ENCODE data around the gene SFT2D3.

The SFT2D3 gene

DNA sequence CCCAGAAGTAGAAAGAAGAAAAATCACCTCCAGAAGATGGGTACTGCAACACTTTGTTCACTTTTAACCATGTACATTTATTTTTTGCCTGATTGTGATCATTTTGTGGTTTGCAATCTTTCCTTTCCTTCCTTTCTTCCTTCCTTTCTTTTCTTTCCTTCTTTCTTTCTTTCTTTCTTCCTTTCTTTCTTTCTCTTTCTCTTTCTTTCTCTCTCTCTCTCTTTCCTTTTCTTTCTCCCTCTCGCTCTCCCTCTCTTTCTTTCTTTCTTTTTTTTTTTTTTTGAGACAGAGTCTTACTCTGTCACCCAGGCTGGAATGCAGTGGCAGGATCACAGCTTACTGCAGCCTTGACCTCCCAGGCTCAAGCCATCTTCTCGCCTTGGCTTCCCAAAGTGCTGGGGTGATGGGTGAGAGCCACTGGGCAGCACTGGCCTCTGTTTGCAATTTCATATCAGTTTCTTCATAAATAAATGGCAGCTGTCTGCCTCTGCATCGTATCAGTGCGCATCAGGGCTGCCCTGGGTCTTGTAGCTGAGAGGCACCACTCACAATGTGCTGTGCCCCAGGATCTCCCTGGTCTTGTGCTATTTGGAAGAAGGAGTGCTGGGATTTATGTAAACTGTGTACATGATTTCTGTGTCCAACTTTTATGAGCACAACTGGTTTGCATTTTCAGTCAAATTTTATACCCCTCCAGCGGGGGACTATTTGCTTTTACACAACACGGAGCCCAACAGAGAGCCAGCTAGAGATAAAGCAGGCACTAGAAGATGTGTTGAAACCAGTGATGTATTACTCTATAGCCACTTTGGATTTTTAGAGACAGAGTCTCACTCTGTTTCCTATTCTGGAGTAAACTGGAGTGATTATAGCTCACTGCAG lies 19.1 kb upstream of the SFT2D3 start:
- DNase-seq (ENCODE audit: low read depth) = no peak

DNA sequence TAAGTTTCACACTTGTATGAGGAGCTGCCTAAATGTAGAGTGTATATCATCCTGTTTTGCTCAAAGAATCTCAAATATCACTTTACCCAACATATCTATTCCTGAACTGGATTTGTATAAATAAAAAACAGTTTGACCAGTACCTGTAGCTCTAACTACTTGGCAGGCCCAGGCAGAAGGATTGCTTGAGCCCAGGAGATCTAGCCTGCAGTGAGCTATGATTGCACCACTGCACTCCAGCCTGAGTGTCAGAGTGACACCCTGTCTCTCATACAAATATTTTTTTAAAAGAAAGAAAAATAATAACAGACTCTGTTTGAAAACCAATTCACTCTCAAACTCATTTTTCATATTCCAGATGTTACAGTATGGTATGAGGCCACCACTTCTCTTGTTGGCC lies 18.2 kb upstream of the SFT2D3 start:
- no peak for DNase-seq (ENCODE audit: low read depth)

DNA sequence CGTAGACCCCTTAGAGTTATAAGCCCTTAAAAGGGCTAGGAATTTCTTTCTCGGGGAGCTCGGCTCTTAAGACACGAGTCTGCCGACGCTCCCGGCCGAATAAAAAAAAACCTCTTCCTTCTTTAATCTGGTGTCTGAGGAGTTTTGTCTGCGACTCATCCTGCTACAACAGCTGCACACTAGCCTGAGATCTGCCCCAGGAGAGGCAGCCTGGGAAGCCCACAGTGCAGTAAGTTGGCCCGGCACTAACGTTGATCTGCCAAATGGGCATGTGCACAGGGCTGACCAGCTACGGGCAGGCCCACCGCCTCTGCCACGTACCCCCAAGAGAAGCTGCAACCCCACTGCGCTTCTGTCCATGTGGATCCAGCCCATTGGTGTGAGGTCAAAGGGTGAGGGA lies 17.5 kb upstream of the SFT2D3 start:
- DNase-seq (ENCODE audit: low read depth) = no peak

DNA sequence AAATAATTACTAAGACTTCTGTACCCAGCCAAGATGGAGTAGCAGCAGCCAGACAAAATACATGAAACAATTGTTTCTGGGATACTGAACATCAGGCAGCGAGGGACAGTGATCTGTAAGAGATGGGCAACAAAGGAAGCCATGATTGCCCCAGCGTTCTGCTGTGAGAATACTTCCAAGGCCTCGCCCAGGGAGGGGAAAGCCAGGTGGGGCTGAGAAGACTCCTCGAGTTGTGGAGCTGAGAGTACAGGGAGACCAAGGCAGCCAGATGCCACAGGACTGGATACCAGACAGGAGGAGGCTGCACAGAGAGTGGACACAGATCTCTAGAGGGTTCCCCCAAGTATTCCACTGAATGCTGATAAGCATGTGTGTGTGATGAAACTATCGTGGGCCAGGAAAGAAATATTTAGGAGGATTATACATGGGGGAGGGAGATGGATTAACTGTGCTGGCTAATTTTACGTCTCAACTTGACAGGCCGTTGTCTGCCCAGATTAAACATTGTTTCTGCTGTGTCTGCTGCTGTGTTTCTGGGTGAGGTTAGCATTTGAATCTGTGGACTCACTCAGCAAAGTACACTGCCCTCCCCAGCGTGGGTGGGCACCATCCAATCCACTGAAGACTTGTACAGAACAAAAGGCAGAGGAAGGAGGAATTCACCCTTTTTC lies 15.8 kb upstream of the SFT2D3 start:
- no peak for DNase-seq (ENCODE audit: low read depth)

DNA sequence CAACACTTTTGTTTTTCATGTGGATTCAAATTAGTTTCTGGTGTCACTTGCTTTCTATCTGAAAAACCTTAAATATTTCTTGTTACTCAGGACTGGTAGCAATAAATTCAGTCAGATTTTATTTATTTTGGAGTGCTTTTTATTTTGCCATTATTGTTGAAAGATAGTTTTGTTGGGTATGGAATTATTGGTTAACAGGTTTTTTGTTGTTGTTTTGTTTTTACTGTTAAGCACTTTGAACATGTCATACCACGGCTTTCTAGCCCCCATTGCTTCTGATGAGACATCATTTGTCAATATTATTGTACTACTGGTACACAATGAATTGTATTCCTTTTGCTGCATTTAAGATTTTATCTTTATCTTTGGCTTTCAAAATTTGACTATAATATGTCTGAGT lies 12.9 kb upstream of the SFT2D3 start:
- DNase-seq (ENCODE audit: low read depth) = no peak

DNA sequence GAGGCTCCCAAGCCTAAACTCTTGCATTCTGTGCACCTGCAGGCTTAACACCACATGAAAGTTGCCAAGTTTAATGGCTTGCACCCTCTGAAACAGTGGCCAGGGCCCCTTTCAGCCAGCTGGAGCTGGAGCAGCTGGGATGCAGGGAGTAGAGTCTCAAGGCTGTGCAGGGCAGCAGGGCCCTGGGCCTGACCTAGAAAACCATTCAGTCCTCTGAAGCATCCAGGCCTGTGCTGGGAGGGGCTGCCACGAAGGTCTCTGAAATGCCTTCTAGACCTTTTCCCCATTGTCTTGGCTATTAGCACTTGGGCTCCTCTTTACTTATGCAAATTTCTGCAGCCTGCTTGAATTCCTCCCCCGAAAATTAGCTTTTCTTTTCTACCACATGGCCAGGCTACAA lies 10.6 kb upstream of the SFT2D3 start:
- DNase-seq (ENCODE audit: low read depth) = no peak

DNA sequence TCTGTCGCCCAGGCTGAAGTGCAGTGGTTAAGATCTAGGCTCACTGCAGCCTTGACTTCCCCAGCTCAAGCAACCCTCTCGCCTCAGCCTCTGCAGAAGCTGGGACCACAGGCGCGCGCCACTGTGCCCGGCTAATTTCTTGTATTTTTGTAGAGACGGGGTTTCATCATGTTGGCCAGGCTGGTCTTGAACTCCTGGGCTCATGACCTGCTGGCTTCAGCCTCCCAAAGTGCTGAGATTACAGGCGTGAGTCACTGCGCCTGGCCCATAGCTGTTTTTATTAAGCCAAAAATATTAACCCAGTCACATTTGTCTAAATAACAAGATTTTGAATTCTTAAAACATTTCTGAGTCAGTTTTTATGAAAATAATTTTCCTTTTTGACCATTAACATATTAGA lies 6.3 kb upstream of the SFT2D3 start:
- DNase-seq (ENCODE audit: low read depth) = no peak

DNA sequence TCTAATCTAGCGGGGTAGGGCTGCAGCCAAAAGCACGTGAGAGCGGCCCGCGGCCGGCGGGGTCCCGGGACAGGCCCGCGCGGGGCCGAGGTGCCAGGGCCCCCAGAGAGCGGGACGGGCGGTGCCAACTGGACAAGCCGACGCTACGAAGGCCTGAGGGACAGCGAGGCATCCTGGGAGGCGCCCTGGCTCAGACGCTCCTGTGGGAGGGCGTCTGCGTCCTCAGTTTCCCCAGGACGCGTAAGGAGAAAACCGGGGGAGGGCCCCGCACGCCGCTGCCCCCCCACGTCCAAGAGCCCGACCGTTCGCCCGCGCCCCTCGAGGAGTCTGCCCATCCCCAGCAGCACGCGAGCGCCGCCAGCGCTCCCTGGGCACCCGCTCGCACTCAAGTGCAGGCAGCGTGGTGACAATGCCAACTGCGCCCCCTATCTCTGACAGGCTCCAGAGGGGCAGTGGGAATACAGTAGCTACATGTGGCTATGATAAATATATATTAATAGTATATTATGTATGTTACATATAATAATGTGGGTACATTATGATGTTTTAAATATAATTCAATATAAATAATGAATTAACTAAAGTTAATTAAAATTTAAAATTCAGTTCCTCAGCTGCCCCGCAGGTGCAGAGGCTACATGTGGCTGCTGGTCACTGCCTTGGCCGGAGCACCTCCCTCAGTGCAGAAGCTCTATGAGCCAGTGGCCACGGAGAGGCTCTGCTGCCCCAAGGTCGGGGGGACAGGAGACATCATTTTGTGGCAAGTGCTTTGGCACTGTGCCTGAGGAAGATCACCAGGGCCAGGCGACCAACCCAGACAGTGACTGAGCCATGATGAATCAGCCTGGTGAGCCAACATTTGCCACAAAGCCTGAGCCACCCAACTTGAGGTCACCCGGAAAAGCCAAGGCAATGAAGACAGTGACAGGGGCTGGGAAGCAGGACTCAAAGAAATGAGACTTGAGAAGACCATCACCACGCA lies 5.5 kb upstream of the SFT2D3 start:
- no peak for DNase-seq (ENCODE audit: low read depth)

DNA sequence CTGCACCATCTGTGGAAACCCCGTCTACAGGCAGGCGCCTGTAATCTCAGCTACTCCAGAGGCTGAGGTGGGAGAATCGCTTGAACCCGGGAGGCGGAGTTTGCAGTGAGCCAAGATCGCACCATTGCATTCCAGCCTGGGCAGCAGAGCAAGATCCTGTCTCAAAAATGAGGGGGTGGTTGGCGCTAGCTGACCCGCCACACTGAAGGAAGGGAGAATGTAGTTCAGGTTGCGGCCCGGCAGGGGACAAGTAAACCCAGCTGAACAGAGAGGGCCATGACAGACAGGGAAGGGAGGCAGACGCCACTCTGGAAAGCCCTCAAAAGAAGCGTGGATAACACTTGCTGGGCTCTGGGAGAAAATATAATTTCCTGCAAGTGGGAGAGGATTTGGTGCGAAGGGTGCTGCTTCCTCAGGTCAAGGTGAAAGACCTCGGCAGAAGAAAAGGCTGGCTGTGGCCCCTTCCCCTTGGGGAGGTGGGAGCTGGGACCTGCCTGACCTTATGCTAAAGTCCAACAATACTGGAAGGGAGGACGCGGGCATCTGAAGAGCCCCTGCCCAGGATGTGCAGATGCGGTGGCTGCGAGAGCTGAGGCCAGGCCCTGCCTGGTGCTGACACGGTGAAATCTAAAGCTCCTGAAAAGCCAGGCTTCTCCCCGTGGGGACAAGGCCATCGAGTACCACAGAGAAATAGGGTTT lies 3.7 kb upstream of the SFT2D3 start:
- DNase-seq (ENCODE audit: low read depth) = no peak

DNA sequence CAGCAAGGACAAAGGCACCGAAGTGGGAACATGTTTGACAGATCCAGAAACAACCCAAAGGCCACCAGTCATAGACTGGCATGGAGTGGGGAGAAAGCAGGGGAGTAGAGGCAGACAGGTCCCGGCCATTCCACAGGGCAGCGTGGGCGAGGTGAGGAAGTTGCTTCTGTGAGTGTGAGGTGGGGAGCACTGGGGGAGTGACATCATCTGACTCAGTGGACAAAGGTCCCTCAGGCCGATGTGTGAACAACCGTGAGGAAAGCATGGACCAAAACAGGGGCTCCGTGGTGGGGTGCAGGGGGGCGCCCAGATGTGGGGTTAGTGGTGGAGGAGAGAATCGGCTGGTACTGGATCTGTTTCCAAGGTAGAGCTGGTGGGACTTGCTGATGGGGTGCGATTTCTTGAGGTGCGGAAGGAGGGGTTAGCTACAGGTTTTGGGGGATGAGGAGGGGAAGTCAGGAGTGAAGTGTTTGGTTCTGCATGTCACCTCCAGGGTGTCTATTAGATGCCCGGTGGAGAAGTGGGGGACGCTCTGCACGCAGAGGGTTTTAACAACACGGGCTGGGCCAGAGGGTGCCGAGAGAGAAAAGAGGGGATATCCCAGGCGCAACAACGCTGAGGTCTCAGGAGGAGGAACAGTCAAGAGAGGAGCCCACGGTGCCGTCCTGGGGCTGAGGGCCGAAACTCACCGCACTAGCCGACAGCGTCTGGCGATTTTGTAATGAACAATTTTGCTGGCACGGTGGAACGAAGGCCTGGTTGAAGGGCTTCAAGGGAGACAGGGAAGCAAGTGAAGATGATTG lies 2.5 kb upstream of the SFT2D3 start:
- DNase-seq (ENCODE audit: low read depth) = no peak

DNA sequence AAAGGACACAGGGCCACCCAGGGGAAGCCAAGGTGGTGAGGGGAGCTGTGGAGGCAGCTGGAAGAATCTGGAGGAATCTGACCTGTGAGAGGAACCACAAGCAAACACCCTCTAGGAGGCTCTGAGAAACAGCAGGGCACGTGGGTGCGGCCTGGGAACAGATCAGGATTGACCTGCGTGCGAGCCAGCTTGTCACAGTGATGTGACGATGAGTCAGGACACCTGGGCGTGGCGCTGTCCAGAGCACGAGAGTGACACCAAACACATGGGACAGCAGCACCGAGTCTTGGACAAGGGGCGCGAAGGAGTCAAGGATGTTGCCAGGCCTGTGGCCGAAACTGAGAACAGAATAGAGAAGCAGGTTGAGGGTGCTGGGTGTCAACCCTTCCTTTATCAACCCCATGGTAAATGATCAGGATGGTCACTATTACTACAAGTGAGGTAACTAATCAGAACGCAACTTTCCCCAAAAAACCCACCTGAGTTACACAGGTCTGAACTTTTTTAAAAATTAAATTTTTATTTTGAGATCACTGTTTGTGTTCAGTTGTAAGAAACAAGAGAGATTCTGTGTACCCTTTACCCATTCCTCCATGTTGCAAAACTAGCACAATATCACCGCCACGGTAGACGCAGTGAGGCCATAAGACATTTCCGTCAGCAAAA lies 637 bp upstream of the SFT2D3 start:
- peak; percentile 9 for DNase-seq (ENCODE audit: low read depth)

DNA sequence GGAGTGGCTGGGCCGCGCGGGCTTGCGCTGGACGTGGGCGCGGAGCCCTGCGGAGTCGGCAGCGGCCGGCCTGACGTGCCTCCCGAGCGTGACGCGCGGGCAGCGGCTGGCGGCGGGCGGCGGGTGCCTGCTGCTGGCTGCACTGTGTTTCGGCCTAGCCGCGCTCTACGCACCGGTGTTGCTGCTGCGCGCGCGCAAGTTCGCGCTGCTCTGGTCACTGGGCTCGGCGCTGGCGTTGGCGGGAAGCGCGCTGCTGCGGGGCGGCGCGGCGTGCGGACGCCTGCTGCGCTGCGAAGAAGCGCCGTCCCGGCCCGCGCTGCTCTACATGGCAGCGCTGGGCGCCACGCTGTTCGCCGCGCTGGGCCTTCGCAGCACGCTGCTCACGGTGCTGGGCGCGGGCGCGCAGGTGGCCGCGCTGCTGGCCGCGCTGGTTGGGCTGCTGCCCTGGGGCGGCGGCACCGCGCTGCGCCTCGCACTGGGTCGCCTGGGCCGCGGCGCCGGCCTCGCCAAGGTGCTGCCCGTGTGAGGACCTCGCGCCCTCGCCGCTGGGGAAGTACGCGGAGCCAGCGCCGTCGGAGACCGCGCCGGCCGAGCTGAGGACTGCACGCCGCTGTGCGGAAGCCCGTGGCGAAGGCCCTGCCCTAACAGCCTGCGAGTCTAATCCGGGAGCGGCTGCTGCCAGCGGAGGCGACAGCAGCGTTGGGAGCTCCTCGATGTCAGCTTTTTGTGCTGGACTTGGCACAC lies 526 bp downstream of the SFT2D3 start:
- peak; percentile 63 for DNase-seq (ENCODE audit: low read depth)

DNA sequence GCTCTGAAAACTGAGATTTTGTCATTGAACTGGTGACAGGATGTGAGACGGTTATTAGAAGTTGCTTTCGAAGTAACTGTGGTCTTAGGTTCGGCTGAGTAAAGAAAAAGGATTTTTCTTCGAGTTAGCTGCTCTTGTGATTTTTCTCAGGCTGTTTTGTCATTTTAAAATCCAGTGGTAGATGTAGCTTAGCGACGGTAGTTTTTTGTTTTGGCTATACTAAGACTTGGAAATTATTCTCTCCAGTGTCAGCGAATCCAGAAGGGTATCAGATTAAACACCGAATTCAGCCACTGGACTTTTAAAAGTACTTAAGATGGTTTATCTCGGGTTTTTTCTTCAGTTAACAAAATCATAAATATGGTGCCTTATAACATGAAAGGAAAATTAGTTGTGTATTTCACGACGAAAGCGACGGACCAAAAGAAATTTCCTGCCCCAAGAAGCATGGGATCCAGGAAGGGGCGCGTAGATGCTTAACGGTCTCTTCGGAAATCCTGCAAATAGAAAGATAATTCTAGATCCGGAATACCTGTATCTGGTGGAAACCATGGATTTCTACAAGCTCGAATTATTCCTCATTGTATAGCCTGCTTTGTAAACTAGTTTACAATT lies 1.2 kb downstream of the SFT2D3 start:
- no peak for DNase-seq (ENCODE audit: low read depth)

DNA sequence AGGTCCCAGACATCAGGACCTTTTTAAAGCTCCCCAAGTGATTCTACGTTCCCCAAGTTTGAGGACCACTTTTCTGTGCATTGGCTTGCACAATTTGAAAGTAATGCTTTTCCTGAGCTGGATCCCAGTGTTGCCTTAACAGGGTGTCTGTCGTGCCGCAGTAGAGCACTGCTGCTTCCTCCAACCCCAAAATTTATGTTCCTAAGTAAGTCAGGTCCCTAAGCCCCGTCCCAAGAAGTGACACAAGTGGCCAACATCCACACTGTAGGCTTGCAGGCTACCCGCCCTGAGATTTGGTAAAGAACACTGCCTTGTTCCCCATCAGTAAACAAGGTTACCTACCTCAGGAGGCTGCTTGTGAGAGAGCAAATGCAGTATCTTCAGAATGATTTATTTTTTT lies 2.0 kb downstream of the SFT2D3 start:
- no peak for DNase-seq (ENCODE audit: low read depth)

DNA sequence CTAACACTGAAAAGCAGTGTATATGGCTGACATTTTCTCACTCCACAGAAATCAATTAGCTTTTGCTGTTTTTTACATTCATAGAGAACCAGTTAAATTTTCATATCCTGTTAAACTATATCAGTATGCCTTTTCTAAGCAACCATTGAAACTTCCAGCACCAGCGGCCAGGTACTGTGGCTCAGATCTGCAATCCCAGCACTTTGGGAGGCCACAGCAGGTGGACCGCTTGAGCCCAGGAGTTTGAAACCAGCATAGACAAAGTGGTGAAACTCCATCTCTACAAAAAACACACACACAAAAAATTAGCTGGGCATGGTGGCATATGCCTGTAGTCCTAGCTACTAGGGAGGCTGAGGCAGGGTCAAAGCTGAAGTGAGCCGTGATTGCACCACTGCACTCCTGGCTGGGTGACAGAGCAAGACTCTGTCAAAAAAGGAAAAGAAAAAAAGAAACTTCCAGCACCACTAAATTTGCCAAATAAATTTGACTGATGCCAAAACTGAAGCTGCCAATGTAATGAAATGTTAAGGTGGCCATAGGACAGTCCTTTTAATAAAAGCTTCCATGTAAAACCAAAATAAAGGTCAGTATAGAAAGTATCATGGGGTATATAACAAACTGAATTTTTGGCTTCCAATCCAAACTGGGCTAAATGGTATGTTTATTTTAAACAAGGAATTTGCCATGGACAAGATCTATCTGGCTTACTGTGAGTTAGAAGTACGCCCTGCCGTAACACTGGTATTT lies 3.5 kb downstream of the SFT2D3 start:
- DNase-seq (ENCODE audit: low read depth) = no peak

DNA sequence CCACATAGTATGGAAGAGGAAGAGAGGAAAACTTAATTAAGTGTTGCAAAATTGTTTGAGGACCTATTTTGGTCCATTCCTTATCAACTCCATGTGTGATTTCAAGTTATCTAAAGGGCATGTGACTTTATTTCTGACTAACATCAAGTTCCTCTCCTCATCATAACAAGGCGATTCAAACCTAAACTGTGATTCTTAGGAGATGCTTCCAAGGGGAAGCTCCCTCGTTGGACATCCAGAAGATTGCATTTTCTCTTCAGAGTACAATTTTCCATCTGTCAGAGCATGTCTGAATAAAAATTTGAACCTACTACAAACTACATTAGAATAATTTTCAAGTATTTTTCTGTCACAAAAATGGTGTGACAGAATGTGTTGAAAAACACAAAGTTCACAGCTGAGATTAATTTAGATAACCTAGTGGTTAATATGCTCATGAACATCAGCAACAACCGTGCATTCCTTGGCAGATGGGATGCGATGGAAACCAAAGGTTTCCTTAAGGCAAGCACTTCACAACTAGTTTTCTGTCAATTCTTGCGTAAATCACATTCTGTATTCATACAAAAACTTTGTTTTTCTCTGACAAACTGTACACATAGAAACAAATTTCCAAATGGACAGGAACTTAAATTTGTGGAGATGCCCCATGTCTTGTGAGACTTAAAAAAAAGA lies 4.2 kb downstream of the SFT2D3 start:
- no peak for DNase-seq (ENCODE audit: low read depth)

DNA sequence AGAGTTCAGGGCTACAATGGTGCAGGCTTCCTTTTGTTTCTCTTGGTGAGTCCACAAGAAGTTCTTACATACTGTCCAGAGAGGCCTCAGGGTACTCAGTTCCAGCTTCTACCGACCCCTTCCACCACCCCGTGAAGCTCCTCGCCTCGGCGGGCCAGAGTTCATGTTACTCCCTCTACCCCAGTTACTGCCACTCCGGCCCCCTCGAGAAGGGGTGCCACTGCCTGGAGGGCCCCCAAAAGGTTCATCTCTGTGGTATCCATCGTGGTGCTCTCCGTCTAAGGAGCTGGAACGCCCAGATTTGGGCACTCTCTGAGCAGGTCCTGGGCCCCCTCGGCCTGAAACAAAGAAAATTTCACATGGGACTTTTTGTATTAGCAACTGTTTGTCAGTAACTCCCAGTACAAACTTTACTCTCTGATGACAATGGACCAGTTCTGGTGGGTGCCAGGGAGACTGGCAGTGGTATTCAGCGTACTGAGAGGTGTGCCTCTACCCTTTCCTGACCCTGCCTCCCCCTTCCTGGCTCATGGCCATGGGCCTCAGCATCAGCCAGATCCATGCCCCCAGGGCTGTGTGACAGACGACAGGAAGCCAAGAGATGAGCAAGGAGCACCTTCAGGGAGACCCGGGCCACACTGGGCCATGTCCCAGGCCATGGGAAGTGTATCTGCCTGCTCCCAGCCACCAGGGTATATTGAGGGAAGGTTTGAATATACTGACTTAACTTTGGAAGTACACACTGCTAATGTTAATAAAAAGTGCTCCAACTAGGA lies 5.1 kb downstream of the SFT2D3 start:
- DNase-seq (ENCODE audit: low read depth) = no peak

All from stimulated activated CD8-positive, alpha-beta memory T cell treated with anti-CD3 and anti-CD28 coated beads, Interleukin-4, amount 100 ng/mL, for 24 hours (primary cell).